Coronary artery (tissue), 2 donors: Measurements from ENCODE around the gene AFP.

Source experiments
- DNase-seq: peaks from one replicate; pipeline ENCODE4 v3.0.0-alpha.2; 2017; ENCODE audit warnings: low spot score
- H3K27ac ChIP-seq, 2 donors: fragments of 200-600 bp; sonication (generic); one replicate each; pipeline ENCODE4 v1.5.1; 2016 to 2019
- H3K4me3 ChIP-seq: fragments of 200-600 bp; sonication (generic); 2 replicates; pipeline ENCODE4 v1.5.1; 2016; ENCODE audit warnings: mild to moderate bottlenecking, moderate library complexity
- TF ChIP-seq, protein P1 (sequence below): fragments of 200-600 bp; sonication (generic); IDR thresholded peaks from one replicate; pipeline ENCODE4 v1.5.1; 2019; ENCODE audit warnings: antibody characterized with exemption

Gene AFP

GRCh38 chr4:73485085-73485484, 49.1 kb downstream of the AFP start:
- no peak overlapping the region for H3K27ac ChIP-seq
- H3K4me3 ChIP-seq, result no peak overlapping the region
- DNase-seq, result no peak
- TF ChIP-seq, protein P1, sequence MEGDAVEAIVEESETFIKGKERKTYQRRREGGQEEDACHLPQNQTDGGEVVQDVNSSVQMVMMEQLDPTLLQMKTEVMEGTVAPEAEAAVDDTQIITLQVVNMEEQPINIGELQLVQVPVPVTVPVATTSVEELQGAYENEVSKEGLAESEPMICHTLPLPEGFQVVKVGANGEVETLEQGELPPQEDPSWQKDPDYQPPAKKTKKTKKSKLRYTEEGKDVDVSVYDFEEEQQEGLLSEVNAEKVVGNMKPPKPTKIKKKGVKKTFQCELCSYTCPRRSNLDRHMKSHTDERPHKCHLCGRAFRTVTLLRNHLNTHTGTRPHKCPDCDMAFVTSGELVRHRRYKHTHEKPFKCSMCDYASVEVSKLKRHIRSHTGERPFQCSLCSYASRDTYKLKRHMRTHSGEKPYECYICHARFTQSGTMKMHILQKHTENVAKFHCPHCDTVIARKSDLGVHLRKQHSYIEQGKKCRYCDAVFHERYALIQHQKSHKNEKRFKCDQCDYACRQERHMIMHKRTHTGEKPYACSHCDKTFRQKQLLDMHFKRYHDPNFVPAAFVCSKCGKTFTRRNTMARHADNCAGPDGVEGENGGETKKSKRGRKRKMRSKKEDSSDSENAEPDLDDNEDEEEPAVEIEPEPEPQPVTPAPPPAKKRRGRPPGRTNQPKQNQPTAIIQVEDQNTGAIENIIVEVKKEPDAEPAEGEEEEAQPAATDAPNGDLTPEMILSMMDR, result no peak

DNA sequence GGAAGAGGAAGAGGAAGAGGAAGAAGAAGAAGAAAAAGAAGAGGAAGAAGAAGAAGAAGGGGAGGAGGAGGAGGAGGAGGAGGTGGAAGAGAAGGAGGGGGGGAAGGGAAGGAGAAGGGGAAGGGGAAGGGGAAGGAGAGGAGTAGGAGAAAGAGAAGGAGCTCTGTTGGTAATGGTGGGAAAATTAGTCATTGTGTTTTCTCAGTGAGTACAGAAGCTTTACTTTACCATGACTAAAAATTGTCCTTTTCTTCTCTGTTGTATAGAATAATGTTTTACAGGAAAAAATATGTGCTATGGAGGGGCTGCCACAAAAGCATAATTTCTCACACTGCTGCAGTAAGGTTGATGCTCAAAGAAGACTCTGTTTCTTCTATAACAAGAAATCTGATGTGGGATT, 49.6 kb downstream of the AFP start:
- no peak for DNase-seq
- TF ChIP-seq, protein P1, result no peak
- Histone ChIP-seq H3K4me3 (no peak overlapping the region), H3K27ac (no peak overlapping the region)

DNA sequence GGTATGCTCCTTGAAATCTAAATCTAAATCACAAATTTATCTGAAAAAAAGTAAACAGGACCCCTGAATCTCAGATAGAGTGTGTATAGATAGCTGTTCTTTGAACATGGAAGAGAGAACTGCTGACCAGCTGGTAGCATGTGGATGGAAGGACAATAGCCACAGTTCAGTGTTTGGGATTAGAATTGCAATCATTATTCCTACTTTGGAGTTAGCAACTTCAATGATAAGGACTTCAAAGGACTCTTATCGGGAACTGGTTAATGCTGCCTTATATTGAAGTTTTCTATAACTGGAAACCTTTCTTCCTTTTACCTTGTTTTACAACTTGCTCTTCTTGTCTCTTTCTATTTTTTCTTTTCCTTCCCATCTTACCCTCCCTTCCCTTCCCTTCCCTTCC, 50.5 kb downstream of the AFP start:
- Histone ChIP-seq H3K4me3 (no peak overlapping the region), H3K27ac (no peak overlapping the region)
- DNase-seq, result no peak
- TF ChIP-seq, protein P1, result no peak

DNA sequence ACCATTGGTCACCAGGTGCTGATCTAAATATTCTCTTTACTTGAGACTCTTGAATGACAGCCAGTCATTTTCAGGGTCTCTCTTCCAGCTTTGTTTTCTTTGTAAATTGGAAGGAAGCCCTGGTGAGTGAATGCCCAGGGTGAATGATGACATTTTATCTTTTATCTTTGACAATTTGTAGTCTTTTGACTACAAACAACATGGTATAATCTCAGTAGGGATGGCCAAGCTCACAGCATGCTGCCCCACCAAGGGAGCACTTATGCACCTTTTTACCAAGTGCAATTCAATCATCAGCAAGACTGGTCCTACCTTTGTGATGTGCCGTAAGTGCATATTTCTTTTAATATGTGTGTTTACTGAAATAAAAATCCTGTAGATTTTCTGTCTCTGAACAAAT, 51.2 kb downstream of the AFP start:
- TF ChIP-seq, protein P1, result no peak

GRCh38 chr4:73499996-73500765, 64.2 kb downstream of the AFP start:
- Histone ChIP-seq H3K4me3 (no peak overlapping the region), H3K27ac (no peak overlapping the region)
- DNase-seq, result no peak
- TF ChIP-seq, protein P1, result no peak

More for the DNA sequence above, 51.2 kb downstream of the AFP start:
- Histone ChIP-seq H3K4me3 (no peak overlapping the region), H3K27ac (no peak overlapping the region)
- no peak for DNase-seq

GRCh38 chr4:73501664-73502265, 65.7 kb downstream of the AFP start:
- DNase-seq, result no peak
- TF ChIP-seq, protein P1, result no peak
- Histone ChIP-seq H3K4me3 (no peak overlapping the region), H3K27ac (no peak overlapping the region)

DNA sequence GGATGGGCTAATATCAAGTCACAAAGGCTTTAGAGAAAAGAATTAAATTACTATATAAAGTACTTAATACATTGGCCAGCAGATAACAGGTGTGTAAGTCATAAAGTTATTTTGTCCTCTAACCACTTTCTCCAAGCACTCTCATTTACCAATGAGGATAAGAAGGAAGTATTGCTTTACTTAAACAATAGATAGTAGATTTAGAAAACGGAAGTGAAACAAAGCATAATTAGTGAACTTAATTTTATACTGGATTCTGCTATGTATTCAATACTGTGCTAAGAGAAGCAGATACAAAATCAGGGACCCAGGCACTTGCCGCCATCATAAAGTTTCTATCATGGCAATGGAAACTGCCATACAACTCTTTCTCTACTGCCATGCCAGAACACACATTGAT, 69.5 kb downstream of the AFP start:
- no peak for DNase-seq
- Histone ChIP-seq H3K4me3 (no peak overlapping the region), H3K27ac (no peak overlapping the region)
- TF ChIP-seq, protein P1, result no peak
